K562 (cell line): ENCODE data around the gene PHF20. TPM values are rescaled to one million over a fixed set of nuclear protein-coding genes. Genes with fewer than 3 reads are reported as not detected.
A peak's percentile ranks its signal among the peaks of the same experiment; 100 is the strongest.

Experiments used
- AFF4 ChIP-seq: sonication (generic); formaldehyde crosslinking; IDR thresholded peaks from 2 replicates; pipeline ENCODE4 v1.8.0; 2023; ENCODE audit warnings: mild to moderate bottlenecking, missing genetic modification reagents
- DPF2 ChIP-seq: fragments of 450-650 bp; IDR thresholded peaks from 2 replicates; pipeline ENCODE4 v1.6.1; 2016
- EGR1 ChIP-seq: fragments of 450-650 bp; conservative IDR thresholded peaks from 2 replicates; pipeline ENCODE4 v1.6.1; 2017; ENCODE audit warnings: mild to moderate bottlenecking
- EP400 ChIP-seq: fragments of 450-650 bp; IDR thresholded peaks from 2 replicates; pipeline ENCODE4 v1.6.1; 2017; ENCODE audit warnings: antibody characterized with exemption, mild to moderate bottlenecking, moderate library complexity
- HDAC6 ChIP-seq: IDR thresholded peaks from 2 replicates; pipeline ENCODE4 v1.6.1; 2012; ENCODE audit warnings: low read depth, mild to moderate bottlenecking, control low read depth, inconsistent platforms, low read length, moderate library complexity
- KDM1A ChIP-seq, 2 experiments: fragments of 450-650 bp; IDR thresholded peaks; 2 replicates each; pipeline ENCODE4 v1.6.1; 2016; ENCODE audit warnings: mild to moderate bottlenecking in 2 of 2
- POLR2A ChIP-seq: fragments of 450-650 bp; conservative IDR thresholded peaks from 2 replicates; pipeline ENCODE4 v1.6.1; 2016
- POLR2G ChIP-seq: fragments of 200-400 bp; formaldehyde crosslinking; IDR thresholded peaks from 2 replicates; pipeline ENCODE4 v1.6.1; 2017; ENCODE audit warnings: low read depth, mild to moderate bottlenecking, antibody characterized with exemption, low read length, moderate library complexity
- SFPQ ChIP-seq: fragments of 200-400 bp; formaldehyde crosslinking; IDR thresholded peaks from 2 replicates; pipeline ENCODE4 v1.6.1; 2017; ENCODE audit warnings: mild to moderate bottlenecking, low read depth, low read length, moderate library complexity
- SMAD1 ChIP-seq: fragments of 150-350 bp; IDR thresholded peaks from 2 replicates; pipeline ENCODE4 v1.6.1; 2014; ENCODE audit warnings: low read length, low read depth; ENCODE audit not compliant: partially characterized antibody
- TRIM24 ChIP-seq, 2 experiments: fragments of 450-650 bp; IDR thresholded peaks; 2 replicates each; pipeline ENCODE4 v1.6.1; 2016
- TSHZ1 ChIP-seq: fragments of 250-450 bp; sonication (Bioruptor Pico); IDR thresholded peaks from 2 replicates; pipeline ENCODE4 v1.4.0; 2020; ENCODE audit warnings: mild to moderate bottlenecking, moderate library complexity
- ZNF174 ChIP-seq: fragments of 250-450 bp; sonication (Bioruptor Pico); IDR thresholded peaks from 2 replicates; pipeline ENCODE4 v1.4.0; 2020; ENCODE audit warnings: mild to moderate bottlenecking
- ZNF592 ChIP-seq: fragments of 450-650 bp; IDR thresholded peaks from 2 replicates; pipeline ENCODE4 v1.6.1; 2017; ENCODE audit warnings: antibody characterized with exemption, mild to moderate bottlenecking
- ZNF77 ChIP-seq: fragments of 250-450 bp; sonication (Bioruptor Pico); IDR thresholded peaks from 2 replicates; pipeline ENCODE4 v1.5.0; 2020
- polyA plus RNA-seq, 8 experiments: library from polyadenylated mRNA; depleted of rRNA in 4 of 8; stranded (reverse) in 5 of 8; unstranded in 3 of 8; fragments of >200 nt; fragmentation: Nextera tagmentation in 2 of 8; fragmentation: Illumina TruSeq in 1 of 8; extraction: Ambion mirVana in 2 of 8; extraction: Trizol in 1 of 8; gene quantifications; 2 replicates each; pipeline versions ENCODE4 v1.2.1 to v1.2.3, GENCODE V29; 2011 to 2014; ENCODE audit warnings: inconsistent platforms in 1 of 8, missing spikeins in 1 of 8
- total RNA-seq, 7 experiments: library from RNA; depleted of rRNA in 6 of 7; stranded (reverse); fragments of >200 nt in 6 of 7; fragmentation: Illumina TruSeq in 2 of 7; extraction: Trizol in 2 of 7; gene quantifications; 2 replicates each; pipeline versions ENCODE4 v1.2.1 to v1.2.3, GENCODE V29; 2011 to 2021; ENCODE audit warnings: low replicate concordance in 1 of 7

Gene PHF20
- total and polyA plus RNA-seq, 9 of the 15 experiments (the other 6 are each of a cell fraction or from before 2014, with no cell fraction given), result 49.9 to 196 (median 70.7) TPM

GRCh38 chr20:35954200-35954906 lies 182.5 kb downstream of the PHF20 start, which contains the start of gene SCAND1 (continued):
- TF ChIP-seq EGR1 (peak; percentile 46; the same call in 1 of the 2 replicates), ZNF592 (peak; percentile 69), KDM1A (IDR thresholded peaks at IDR 0.05) (no peak), POLR2A (peak; percentile 93), ZNF77 (CRISPR knock-in tag) (no peak), AFF4 (CRISPR knock-in tag) (peak; percentile 89), TRIM24 (IDR thresholded peaks at IDR 0.05) (peak in 1 of 2 experiments; percentile 97; a peak in 2 of 4 replicates), HDAC6 (no peak), SMAD1 (peak; percentile 47), EP400 (peak; percentile 95), POLR2G (peak; percentile 95), TSHZ1 (no peak), DPF2 (0 out of 2 replicates have a peak, but pooled peaks have one; percentile 42), SFPQ (no peak), ZNF174 (CRISPR knock-in tag) (no peak)
